Astrocyte of the cerebellum (primary cell): ENCODE results near the gene SERTAD3.

ENCODE experiments used
- DNase-seq: peaks from one replicate; pipeline ENCODE4 v3.0.0-alpha.2; 2011; ENCODE audit warnings: low read depth
- H3K4me3 ChIP-seq: 2 replicates; pipeline ENCODE4 v1.5.1; 2011; ENCODE audit warnings: mild to moderate bottlenecking, low read depth, low read length, moderate library complexity
- in situ Hi-C: cut with HindIII; loops from 2 replicates; pipeline ENCODE4 v1.10.0; 2017; ENCODE audit warnings: low sequenced_read_pairs
- TF ChIP-seq, protein P1 (sequence below): IDR thresholded peaks from 2 replicates; pipeline ENCODE4 v1.5.1; 2012; ENCODE audit warnings: low read length, low read depth, moderate library complexity, mild to moderate bottlenecking; ENCODE audit errors: missing control alignments

The SERTAD3 gene

DNA sequence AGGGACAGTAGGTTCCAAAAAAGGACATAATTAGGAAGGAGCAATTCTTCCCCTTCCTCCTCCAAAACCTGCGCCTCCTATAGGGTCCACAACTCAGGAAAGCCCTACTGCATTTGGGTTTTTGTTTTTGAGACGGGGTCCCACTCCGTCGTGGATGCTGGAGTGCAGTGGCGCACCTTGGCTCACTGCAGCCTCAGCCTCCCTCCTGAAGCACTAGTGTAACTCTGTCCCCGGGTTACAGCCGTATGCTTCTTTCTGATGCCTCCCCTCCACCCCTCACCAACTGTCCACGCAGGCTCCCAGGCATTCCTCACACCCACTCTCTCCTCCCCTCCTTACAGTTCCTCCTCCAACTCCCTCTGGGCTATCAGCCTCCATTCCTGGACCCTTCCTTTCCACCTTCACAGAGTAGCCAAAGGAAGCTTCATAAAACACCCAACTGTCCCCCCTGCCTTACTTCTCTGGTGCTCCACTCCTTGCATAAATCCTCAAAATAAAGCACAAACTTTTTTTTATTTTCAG lies 2.2 kb upstream of the SERTAD3 start:
- no peak for DNase-seq
- no peak overlapping the region for H3K4me3 ChIP-seq
- TF ChIP-seq, protein P1, sequence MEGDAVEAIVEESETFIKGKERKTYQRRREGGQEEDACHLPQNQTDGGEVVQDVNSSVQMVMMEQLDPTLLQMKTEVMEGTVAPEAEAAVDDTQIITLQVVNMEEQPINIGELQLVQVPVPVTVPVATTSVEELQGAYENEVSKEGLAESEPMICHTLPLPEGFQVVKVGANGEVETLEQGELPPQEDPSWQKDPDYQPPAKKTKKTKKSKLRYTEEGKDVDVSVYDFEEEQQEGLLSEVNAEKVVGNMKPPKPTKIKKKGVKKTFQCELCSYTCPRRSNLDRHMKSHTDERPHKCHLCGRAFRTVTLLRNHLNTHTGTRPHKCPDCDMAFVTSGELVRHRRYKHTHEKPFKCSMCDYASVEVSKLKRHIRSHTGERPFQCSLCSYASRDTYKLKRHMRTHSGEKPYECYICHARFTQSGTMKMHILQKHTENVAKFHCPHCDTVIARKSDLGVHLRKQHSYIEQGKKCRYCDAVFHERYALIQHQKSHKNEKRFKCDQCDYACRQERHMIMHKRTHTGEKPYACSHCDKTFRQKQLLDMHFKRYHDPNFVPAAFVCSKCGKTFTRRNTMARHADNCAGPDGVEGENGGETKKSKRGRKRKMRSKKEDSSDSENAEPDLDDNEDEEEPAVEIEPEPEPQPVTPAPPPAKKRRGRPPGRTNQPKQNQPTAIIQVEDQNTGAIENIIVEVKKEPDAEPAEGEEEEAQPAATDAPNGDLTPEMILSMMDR, result no peak
- in situ Hi-C loops, result loop anchor here (10.0 kb wide), 1 partner anchor 108 kb away; no protein-coding TSS in a partner anchor

DNA sequence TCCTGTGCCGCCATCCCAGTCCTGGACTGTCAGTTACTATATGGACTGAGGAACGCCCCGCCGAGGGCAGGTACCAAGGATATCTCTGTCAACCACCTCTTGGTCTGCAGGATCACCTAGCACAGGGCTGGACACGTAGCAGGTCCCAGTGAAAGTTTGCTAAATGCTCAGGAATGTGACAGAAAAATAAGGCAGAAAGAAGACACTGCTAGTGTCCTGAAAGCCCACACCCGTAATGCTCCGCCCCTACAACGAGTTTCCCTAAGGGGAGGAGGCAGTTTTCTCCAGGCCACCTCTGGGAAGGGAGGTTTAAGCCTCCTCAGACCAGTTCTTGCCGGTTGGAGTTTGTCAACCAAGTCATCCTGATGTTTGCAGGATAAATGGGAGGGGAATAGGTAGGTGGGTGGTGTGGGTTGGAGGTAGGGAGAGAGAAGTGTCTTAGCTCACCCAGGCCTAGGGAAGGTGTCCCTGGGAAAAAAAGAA lies 1.7 kb upstream of the SERTAD3 start:
- H3K4me3 ChIP-seq, result no peak overlapping the region
- DNase-seq, result no peak
- TF ChIP-seq, protein P1, result no peak
- in situ Hi-C loops, result loop anchor here (10.0 kb wide), 1 partner anchor 109 kb away; no protein-coding TSS in a partner anchor

DNA sequence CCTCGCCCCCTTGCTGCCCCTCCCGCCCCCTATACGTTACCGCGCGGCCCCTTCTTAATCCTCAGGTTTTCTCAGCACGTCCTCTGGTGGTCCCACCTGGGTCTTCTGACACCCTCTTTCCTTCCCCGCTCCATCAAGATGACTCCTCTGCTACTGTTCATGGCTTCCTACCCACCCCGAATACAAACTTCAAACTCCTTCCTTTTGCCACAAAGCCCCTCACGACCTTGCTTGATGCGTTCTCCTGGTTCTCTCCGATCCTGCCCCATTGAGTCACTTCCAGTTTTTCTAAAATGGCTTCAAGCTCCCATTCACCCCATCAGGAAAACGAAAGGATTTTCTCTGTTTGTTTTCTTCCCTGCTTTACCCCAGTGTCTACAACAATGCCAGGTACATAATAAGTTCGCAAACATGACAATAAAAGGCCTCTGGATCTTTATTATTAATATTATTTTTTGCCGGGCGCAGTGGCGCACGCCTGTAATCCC lies 734 bp upstream of the SERTAD3 start:
- TF ChIP-seq, protein P1, result peak; percentile 26
- no peak for DNase-seq
- in situ Hi-C loops, result loop anchor here (10.0 kb wide), 1 partner anchor 110 kb away; no protein-coding TSS in a partner anchor

DNA sequence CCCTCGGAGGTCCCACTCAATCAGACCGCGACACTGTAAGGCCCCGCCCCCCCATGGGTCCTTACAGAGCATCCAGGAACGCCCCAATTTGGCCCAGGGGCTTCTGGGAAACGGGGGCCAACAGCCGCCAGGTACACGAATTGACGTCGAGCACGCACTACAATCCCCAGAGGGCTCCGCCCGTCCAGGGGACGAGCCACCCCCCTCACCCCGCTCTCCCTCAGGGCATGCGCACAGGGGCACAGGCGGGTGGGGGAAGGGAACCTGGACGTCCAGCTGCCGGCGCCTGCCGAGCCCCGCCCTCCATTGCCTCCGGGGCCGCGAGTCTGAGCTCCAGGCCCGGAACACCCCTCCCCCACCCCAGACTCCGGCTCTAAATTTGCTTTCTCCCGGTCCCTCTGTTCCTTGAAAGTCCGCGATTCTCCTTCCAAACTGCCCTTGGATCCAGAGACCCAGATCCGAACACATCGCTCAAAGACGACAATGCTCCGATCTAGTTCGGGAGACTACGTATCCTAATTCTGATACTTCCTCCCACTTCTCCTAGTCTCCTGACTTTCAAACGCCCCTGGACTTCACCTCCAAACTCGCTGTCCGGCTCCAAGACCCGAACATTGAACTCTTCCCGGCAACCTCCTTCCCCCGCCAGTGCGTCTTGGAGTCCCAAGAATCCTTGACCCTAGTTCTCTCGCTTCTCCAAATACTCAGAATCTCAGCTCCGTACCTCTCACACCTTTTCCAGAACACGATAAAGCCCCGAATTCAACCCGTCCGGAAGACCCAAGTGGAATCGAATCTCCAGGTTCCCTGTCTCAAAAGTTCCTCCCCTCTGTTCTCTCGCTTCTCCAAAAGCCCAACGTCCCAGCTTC lies 770 bp downstream of the SERTAD3 start:
- DNase-seq, result peak; percentile 99
- in situ Hi-C loops, result loop anchor here (10.0 kb wide), 1 partner anchor 111 kb away; no protein-coding TSS in a partner anchor
- H3K4me3 ChIP-seq, result peak overlapping the region; percentile 100
- TF ChIP-seq, protein P1, result no peak

More for the DNA sequence above, 734 bp upstream of the SERTAD3 start:
- peak overlapping the region; percentile 100 for H3K4me3 ChIP-seq

DNA sequence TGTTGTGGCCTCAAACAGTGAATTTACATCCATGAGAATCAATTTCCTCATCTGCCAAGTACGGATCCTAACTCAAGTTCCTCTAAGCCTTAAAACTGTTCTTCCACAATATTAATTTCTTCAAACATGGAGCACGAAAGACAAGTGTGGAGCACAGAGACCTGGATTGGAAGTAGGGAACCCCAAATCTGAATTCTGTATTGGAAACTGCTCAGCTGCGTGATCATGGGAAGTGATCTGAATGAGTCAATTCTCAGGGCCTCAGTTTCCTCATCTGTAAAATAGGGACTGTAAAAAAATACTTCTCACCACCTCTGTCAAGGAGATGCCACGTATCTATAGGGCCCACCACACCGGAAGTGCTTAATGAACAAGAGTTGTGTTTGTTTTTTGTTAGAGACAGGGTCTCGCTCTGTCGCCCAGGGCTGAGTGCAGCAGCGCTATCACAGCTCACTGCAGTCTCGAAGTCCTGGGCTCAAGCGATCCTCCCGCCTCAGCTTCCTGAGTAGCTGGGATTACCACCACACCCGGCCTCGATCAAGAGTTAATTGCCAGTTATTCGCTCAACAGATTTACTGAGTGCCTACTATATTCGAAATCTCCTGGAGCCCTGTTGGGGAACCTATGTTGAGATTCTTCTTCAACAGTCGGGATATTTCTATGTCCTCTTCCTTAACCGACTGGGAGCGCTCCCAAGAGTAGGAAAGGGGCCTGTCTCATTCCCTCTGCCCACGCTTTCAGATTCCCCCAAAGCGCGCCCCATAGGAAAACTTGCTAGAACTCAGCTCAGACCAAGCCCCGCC lies 1.6 kb downstream of the SERTAD3 start:
- in situ Hi-C loops, result loop anchor here (10.0 kb wide), 1 partner anchor 112 kb away; no protein-coding TSS in a partner anchor
- no peak for DNase-seq
- TF ChIP-seq, protein P1, result no peak
- peak overlapping the region; percentile 100 for H3K4me3 ChIP-seq
